HFFc6 (cell line): ENCODE measurements around the gene KRT86. TPM values are rescaled to one million over a fixed set of nuclear protein-coding genes. Genes with fewer than 3 reads are reported as not detected.

ENCODE experiments used
- DNase-seq: peaks from one replicate; pipeline ENCODE4 v3.0.0-alpha.2; 2018
- H3K27ac Mint-ChIP-seq: 2 replicates; pipeline ENCODE4 v1.8.0; 2020; ENCODE audit warnings: mild to moderate bottlenecking, mixed read lengths
- H3K27me3 Mint-ChIP-seq: 2 replicates; pipeline ENCODE4 v1.8.0; 2021; ENCODE audit warnings: mild to moderate bottlenecking, moderate library complexity, mixed read lengths; ENCODE audit not compliant: insufficient read depth
- H3K36me3 Mint-ChIP-seq: 2 replicates; pipeline ENCODE4 v1.8.0; 2021; ENCODE audit warnings: low read depth, mixed read lengths
- H3K4me1 Mint-ChIP-seq: 2 replicates; pipeline ENCODE4 v1.8.0; 2020; ENCODE audit warnings: low read depth, mixed read lengths
- H3K4me3 Mint-ChIP-seq: 2 replicates; pipeline ENCODE4 v1.8.0; 2020; ENCODE audit warnings: mild to moderate bottlenecking, moderate library complexity, mixed read lengths
- H3K9me3 Mint-ChIP-seq: 2 replicates; pipeline ENCODE4 v1.8.0; 2020; ENCODE audit warnings: mild to moderate bottlenecking, mixed read lengths
- CTCF ChIP-seq: fragments of 200-600 bp; sonication (generic); IDR thresholded peaks from 2 replicates; pipeline ENCODE4 v1.5.0; 2021; ENCODE audit warnings: antibody characterized with exemption, mild to moderate bottlenecking
- total RNA-seq, 6 experiments: library from RNA; stranded (reverse); fragmentation: NEBNext Ultra II Directional; extraction: Animal tissue kit (Norgen Biotek cat#: 25700); gene quantifications; 2 replicates in 1 of 6; 3 replicates in 5 of 6; pipeline ENCODE4 v1.2.3, GENCODE V29; 2021

The KRT86 gene
- total RNA-seq, 6 experiments from 2014 or later = 0.15 to 0.26 (median 0.19) TPM; not detected in 1

- peak; percentile 10; the same call in 1 of the 2 replicates for TF ChIP-seq CTCF
- Mint-ChIP-seq H3K36me3 (no peaks in the 10 kb centered on the region), H3K27ac (peak within 1 kb of the TSS; percentile 97), H3K4me1 (peaks cover 67% of the 10 kb centered on the region), H3K27me3 (peaks cover 3% of the 10 kb centered on the region), H3K4me3 (peak within 1 kb of the TSS; percentile 87), H3K9me3 (no peaks in the 10 kb centered on the region)
- DNase-seq = no peak
Measured at GRCh38 chr12:52232674-52233461, 41.6 kb upstream of the KRT86 start, which contains the start of gene KRT7. Gene KRT7, plus strand, starts transcription at chr12:52233243. Its CDS starts 54 bp downstream, at chr12:52233297.

- Mint-ChIP-seq H3K27me3 (peaks cover 3% of the 10 kb centered on the region), H3K4me3 (peak overlapping the region; percentile 87), H3K9me3 (no peaks in the 10 kb centered on the region), H3K27ac (peak overlapping the region; percentile 85; the same call in 1 of the 2 replicates), H3K4me1 (peaks cover 60% of the 10 kb centered on the region), H3K36me3 (no peaks in the 10 kb centered on the region)
- no peak for TF ChIP-seq CTCF
- DNase-seq = no peak
Measured at GRCh38 chr12:52233462-52234207, 40.8 kb upstream of the KRT86 start.

- H3K27ac Mint-ChIP-seq = peak overlapping the region; percentile 46; the same call in 1 of the 2 replicates
- H3K4me3 Mint-ChIP-seq = peak overlapping the region; percentile 67; the same call in 1 of the 2 replicates
- no peak for DNase-seq
- no peaks in the 10 kb centered on the region for H3K36me3 Mint-ChIP-seq
- peaks cover 60% of the 10 kb centered on the region for H3K4me1 Mint-ChIP-seq
- H3K9me3 Mint-ChIP-seq = no peaks in the 10 kb centered on the region
- TF ChIP-seq CTCF = no peak
- peaks cover 3% of the 10 kb centered on the region for H3K27me3 Mint-ChIP-seq
Measured at GRCh38 chr12:52234223-52234810, 40.1 kb upstream of the KRT86 start.

- Mint-ChIP-seq H3K4me3 (no peak overlapping the region), H3K4me1 (peaks cover 58% of the 10 kb centered on the region), H3K36me3 (no peaks in the 10 kb centered on the region), H3K27me3 (peaks cover 3% of the 10 kb centered on the region), H3K9me3 (no peaks in the 10 kb centered on the region), H3K27ac (peak overlapping the region; percentile 11)
- DNase-seq = no peak
- TF ChIP-seq CTCF = no peak
Measured at GRCh38 chr12:52235001-52235764, 39.3 kb upstream of the KRT86 start.

- Mint-ChIP-seq H3K4me3 (no peak overlapping the region), H3K4me1 (peaks cover 51% of the 10 kb centered on the region), H3K27me3 (peaks cover 2% of the 10 kb centered on the region; the same call in 1 of the 2 replicates), H3K9me3 (no peaks in the 10 kb centered on the region), H3K27ac (peak overlapping the region; percentile 11; the same call in 1 of the 2 replicates), H3K36me3 (no peaks in the 10 kb centered on the region)
- no peak for DNase-seq
- no peak for TF ChIP-seq CTCF
Measured at GRCh38 chr12:52235822-52236361, 38.6 kb upstream of the KRT86 start.
